ENCODE measurements around the gene CAMSAP2.
A peak's percentile ranks its signal among the peaks of the same experiment; 100 is the strongest.

The CAMSAP2 gene

GRCh38 chr1:200738327-200738948 lies at the start of gene CAMSAP2:
Gene CAMSAP2 (plus strand): TSS chr1:200738893. CDS start chr1:200739828, 935 bp downstream.
- DNase-seq = peak; percentile 63

- DNase-seq = no peak
Observed at GRCh38 chr1:200692316-200692715, 46.4 kb upstream of the CAMSAP2 start.

GRCh38 chr1:200693327-200693726 lies 45.4 kb upstream of the CAMSAP2 start:
- no peak for DNase-seq

- DNase-seq = no peak
Observed at GRCh38 chr1:200694738-200695137, 44.0 kb upstream of the CAMSAP2 start.

- DNase-seq = no peak
Observed at GRCh38 chr1:200699871-200700270, 38.8 kb upstream of the CAMSAP2 start.

GRCh38 chr1:200704986-200705500 lies 33.6 kb upstream of the CAMSAP2 start:
- DNase-seq = no peak

- DNase-seq = no peak
Observed at GRCh38 chr1:200706111-200706814, 32.4 kb upstream of the CAMSAP2 start.

GRCh38 chr1:200707116-200707515 lies 31.6 kb upstream of the CAMSAP2 start:
- DNase-seq = no peak

GRCh38 chr1:200708161-200708560 lies 30.5 kb upstream of the CAMSAP2 start:
- DNase-seq = no peak

GRCh38 chr1:200708769-200709168 lies 29.9 kb upstream of the CAMSAP2 start:
- no peak for DNase-seq

- no peak for DNase-seq
Observed at GRCh38 chr1:200710166-200710565, 28.5 kb upstream of the CAMSAP2 start.

- DNase-seq = no peak
Observed at GRCh38 chr1:200714504-200715187, 24.0 kb upstream of the CAMSAP2 start.

- DNase-seq = no peak
Observed at GRCh38 chr1:200720199-200720598, 18.5 kb upstream of the CAMSAP2 start.

- DNase-seq = no peak
Observed at GRCh38 chr1:200724064-200724463, 14.6 kb upstream of the CAMSAP2 start.

- DNase-seq = no peak
Observed at GRCh38 chr1:200727257-200727656, 11.4 kb upstream of the CAMSAP2 start.

- no peak for DNase-seq
Observed at GRCh38 chr1:200729863-200730262, 8.8 kb upstream of the CAMSAP2 start.

- no peak for DNase-seq
Observed at GRCh38 chr1:200731654-200732332, 6.9 kb upstream of the CAMSAP2 start.

- no peak for DNase-seq
Observed at GRCh38 chr1:200732438-200732837, 6.3 kb upstream of the CAMSAP2 start.

GRCh38 chr1:200733907-200734306 lies 4.8 kb upstream of the CAMSAP2 start:
- no peak for DNase-seq

- DNase-seq = no peak
Observed at GRCh38 chr1:200737647-200738291, 924 bp upstream of the CAMSAP2 start.

GRCh38 chr1:200738949-200739651 lies 407 bp downstream of the CAMSAP2 start:
- peak; percentile 59 for DNase-seq
